GM12878 (cell line): ENCODE measurements around the gene PRRC2A. TPM values are rescaled to one million over a fixed set of nuclear protein-coding genes. Genes with fewer than 3 reads are reported as not detected.

ENCODE experiments used
- ATAC-seq: fragments of 200-7000 bp; cut with Tn5 transposase; 3 replicates; pipeline ENCODE4 v1.9.1; 2020; ENCODE audit warnings: mild to moderate bottlenecking, moderate library complexity
- BruUV-seq: library from RNA; stranded (reverse); fragments of 400-500 nt; replicated peaks from 2 replicates; lab custom pipeline; 2021; lab: Mats Ljungman, UMichigan
- CTCF ChIA-PET: fragments of 300-600 bp; sonication (Branson Sonifier 250); formaldehyde crosslinking; extraction: SDS; loops from one replicate; lab custom pipeline; 2021; ENCODE audit warnings: inconsistent platforms; lab: Yijun Ruan, JAX
- POLR2A ChIA-PET: fragments of 350-600 bp; formaldehyde crosslinking; extraction: SDS; loops from one replicate; lab custom pipeline; 2021; ENCODE audit warnings: inconsistent platforms; lab: Charles Lee
- RAD21 ChIA-PET: fragments of 300-600 bp; sonication (Branson Sonifier 250); formaldehyde crosslinking; loops from one replicate; lab custom pipeline; 2023; ENCODE audit warnings: antibody characterized with exemption; ENCODE audit not compliant: unreplicated experiment; lab: Charles Lee
- SMC1A ChIA-PET: fragments of 300-600 bp; sonication (Branson Sonifier 250); formaldehyde crosslinking; loops from one replicate; lab custom pipeline; 2023; ENCODE audit not compliant: unreplicated experiment, uncharacterized antibody; lab: Charles Lee
- DNase-seq: peaks from one replicate; pipeline ENCODE4 v3.0.0-alpha.2; 2011; ENCODE audit warnings: low read depth, low spot score
- FAIRE-seq: peaks from 3 replicates; lab custom pipeline; 2011; peaks lifted over from hg19 to GRCh38; lab: Jason Lieb, UNC
- H2AFZ ChIP-seq: 2 replicates; pipeline ENCODE4 v1.6.0; 2011; ENCODE audit warnings: low read depth, low read length, control low read depth; ENCODE audit not compliant: control insufficient read depth
- H3K27ac ChIP-seq: 2 replicates; pipeline ENCODE4 v1.5.1; 2011; ENCODE audit warnings: control low read depth; ENCODE audit not compliant: control insufficient read depth, insufficient read depth
- H3K27me3 ChIP-seq, 2 experiments: replicated peaks in 1 of 2; 2 replicates each; pipeline versions ENCODE4 v1.6.0 to v1.6.1; 2011; ENCODE audit warnings: low read length in 1 of 2; ENCODE audit not compliant: control insufficient read depth in 2 of 2, insufficient read depth in 2 of 2
- H3K36me3 ChIP-seq, 2 experiments: 2 replicates each; pipeline ENCODE4 v1.5.1; 2011; ENCODE audit warnings: low read length in 1 of 2; ENCODE audit not compliant: control insufficient read depth in 2 of 2, insufficient read depth in 2 of 2
- H3K4me1 ChIP-seq: 2 replicates; pipeline ENCODE4 v1.6.1; 2011; ENCODE audit warnings: mild to moderate bottlenecking, low read length, moderate library complexity, mixed read lengths; ENCODE audit not compliant: control insufficient read depth, insufficient read depth
- H3K4me2 ChIP-seq: 2 replicates; pipeline ENCODE4 v1.6.0; 2011; ENCODE audit warnings: control low read depth; ENCODE audit not compliant: control insufficient read depth, insufficient read depth
- H3K4me3 ChIP-seq: fragments of 200-600 bp; sonication (generic); 2 replicates; pipeline ENCODE4 v1.5.1; 2016
- H3K79me2 ChIP-seq: 2 replicates; pipeline ENCODE4 v1.6.0; 2011; ENCODE audit warnings: low read length; ENCODE audit not compliant: control insufficient read depth, insufficient read depth
- H3K9ac ChIP-seq: 2 replicates; pipeline ENCODE4 v1.8.0; 2011; ENCODE audit warnings: low read length, control low read depth, mixed read lengths; ENCODE audit not compliant: control insufficient read depth, insufficient read depth
- H3K9me3 ChIP-seq: replicated peaks from 3 replicates; pipeline ENCODE4 v1.5.1; 2011; ENCODE audit warnings: mild to moderate bottlenecking, low read length; ENCODE audit not compliant: control insufficient read depth, insufficient read depth
- H4K20me1 ChIP-seq: 2 replicates; pipeline ENCODE4 v1.6.0; 2011; ENCODE audit not compliant: control insufficient read depth, insufficient read depth
- BCL11A ChIP-seq: IDR thresholded peaks from 2 replicates; pipeline ENCODE4 v1.6.1; 2011; ENCODE audit warnings: low read depth, low read length
- CEBPB ChIP-seq, 2 experiments: fragments of 150-350 bp in 1 of 2; IDR thresholded peaks; 2 replicates each; pipeline ENCODE4 v1.6.1; 2012 to 2014; ENCODE audit warnings: low read depth in 2 of 2, low read length in 2 of 2, borderline replicate concordance in 1 of 2, inconsistent platforms in 1 of 2
- KLF5 ChIP-seq: fragments of 450-650 bp; IDR thresholded peaks from 2 replicates; pipeline ENCODE4 v1.6.1; 2014; ENCODE audit warnings: mild to moderate bottlenecking; ENCODE audit not compliant: partially characterized antibody
- POLR2AphosphoS2 ChIP-seq: IDR thresholded peaks from 2 replicates; pipeline ENCODE4 v1.6.1; 2011; ENCODE audit warnings: low read depth, mild to moderate bottlenecking, low read length, improper control_type of control experiment, moderate library complexity
- SMARCA5 ChIP-seq: fragments of 450-650 bp; IDR thresholded peaks from 2 replicates; pipeline ENCODE4 v1.6.1; 2017; ENCODE audit warnings: mild to moderate bottlenecking
- SPI1 ChIP-seq: IDR thresholded peaks from 2 replicates; pipeline ENCODE4 v1.6.1; 2011; ENCODE audit warnings: low read depth, mild to moderate bottlenecking, low read length, moderate library complexity, borderline replicate concordance; ENCODE audit not compliant: insufficient read depth
- TCF12 ChIP-seq: IDR thresholded peaks from 2 replicates; pipeline ENCODE4 v1.6.1; 2011; ENCODE audit warnings: low read depth, mild to moderate bottlenecking, low read length
- WRNIP1 ChIP-seq: IDR thresholded peaks from 2 replicates; pipeline ENCODE4 v1.6.1; 2011; ENCODE audit warnings: low read depth, low read length, improper control_type of control experiment, borderline replicate concordance
- ZSCAN29 ChIP-seq: fragments of 450-650 bp; IDR thresholded peaks from 2 replicates; pipeline ENCODE4 v1.6.1; 2017; ENCODE audit warnings: mild to moderate bottlenecking, moderate library complexity
- WGBS: methylation state at CpG from one replicate; pipeline ENCODE4 v1.1.6; 2016; ENCODE audit warnings: low lambda C conversion rate; ENCODE audit not compliant: insufficient replicate concordance, insufficient coverage; ENCODE audit errors: missing lambda C conversion rate; 5-methylcytosine and 5-hydroxymethylcytosine counted together
- in situ Hi-C: fragments of 300-500 bp; cut with MboI; formaldehyde crosslinking; loops from 9 replicates; pipeline ENCODE4 v1.14.3; 2018; ENCODE audit warnings: mixed read lengths
- intact Hi-C: fragments of 100-400 bp; cut with micrococcal nuclease; formaldehyde crosslinking; loops from one replicate; pipeline ENCODE4 v1.14.2; 2022; ENCODE audit not compliant: unreplicated experiment
- polyA plus RNA-seq, 11 experiments: library from polyadenylated mRNA; depleted of rRNA in 4 of 11; unstranded in 6 of 11; stranded (reverse) in 5 of 11; fragments of >200 nt; fragmentation: Nextera tagmentation in 4 of 11; fragmentation: Illumina TruSeq in 1 of 11; extraction: Ambion mirVana in 4 of 11; extraction: Trizol in 1 of 11; gene quantifications; 1 replicate in 1 of 11; 2 replicates in 10 of 11; pipeline versions ENCODE4 v1.2.1 to v1.2.3, GENCODE V29; 2011 to 2016; ENCODE audit warnings: inconsistent platforms in 2 of 11, missing spikeins in 2 of 11, low read depth in 1 of 11
- total RNA-seq, 4 experiments: library from RNA; depleted of rRNA in 3 of 4; stranded (reverse); fragments of >200 nt in 3 of 4; fragmentation: Illumina TruSeq in 1 of 4; extraction: Trizol in 1 of 4; gene quantifications; 2 replicates each; pipeline versions ENCODE4 v1.2.1 to v1.2.3, GENCODE V29; 2013 to 2021
- TF ChIP-seq, protein P1 (sequence below): IDR thresholded peaks from 2 replicates; pipeline ENCODE4 v1.6.1; 2012; ENCODE audit warnings: improper control_type of control experiment, low read depth, low read length; ENCODE audit not compliant: insufficient replicate concordance
- TF ChIP-seq, protein P2 (sequence below): fragments of 150-350 bp; IDR thresholded peaks from 2 replicates; pipeline ENCODE4 v1.6.1; 2014; ENCODE audit warnings: mild to moderate bottlenecking, low read depth, low read length
- TF ChIP-seq, protein P3 (sequence below): fragments of 450-650 bp; formaldehyde crosslinking; IDR thresholded peaks from 2 replicates; pipeline ENCODE4 v1.4.0; 2020; ENCODE audit warnings: mild to moderate bottlenecking, moderate library complexity

Gene PRRC2A
- total and polyA plus RNA-seq, 10 of the 15 experiments (the other 5 are each of a cell fraction or from before 2014, with no cell fraction given): 0.40 to 244 (median 61.3) TPM

DNA sequence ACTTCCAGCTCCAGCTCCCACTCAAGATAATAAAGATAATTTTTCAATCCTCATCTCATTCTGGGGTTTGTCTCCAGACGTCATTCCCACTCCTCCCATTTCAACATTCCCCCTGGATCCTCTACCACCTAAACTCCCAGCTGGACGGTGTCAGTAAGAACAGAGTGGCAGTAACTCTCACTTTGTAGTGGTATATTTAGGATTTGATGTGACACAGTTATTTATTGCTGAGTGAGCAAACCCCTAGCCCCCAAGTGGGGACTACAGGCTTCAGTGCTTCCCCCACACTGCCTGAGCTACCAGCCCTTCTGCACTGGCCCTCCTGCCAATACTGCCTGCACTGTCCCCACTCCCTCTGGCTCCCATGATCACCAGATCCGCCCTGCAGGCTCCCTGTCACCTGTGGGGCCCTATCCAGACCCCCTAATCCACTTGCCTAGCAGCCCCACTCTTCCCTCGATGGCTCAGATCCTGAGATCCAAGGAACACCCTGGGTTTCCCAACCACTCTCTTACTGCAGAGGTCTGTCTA is 37.7 kb downstream of the PRRC2A start:
- WGBS: 81% methylated on average over 4 of the region's 4 CpGs

More for the DNA sequence above, 37.7 kb downstream of the PRRC2A start:
- H3K27me3 ChIP-seq: no peaks in the 10 kb centered on the region
- H3K79me2 ChIP-seq: peaks cover 48% of the 10 kb centered on the region
- in situ Hi-C loops (no loop called here), intact Hi-C loops (no loop called here)
- peak overlapping the region; percentile 95 for H3K9ac ChIP-seq
- FAIRE-seq (no peak), ATAC-seq (no peak), DNase-seq (no peak)
- H3K4me1 ChIP-seq: peaks cover 33% of the 10 kb centered on the region
- no peaks in the 10 kb centered on the region for H4K20me1 ChIP-seq
- ChIA-PET CTCF (interaction anchor here (0.7 to 1.8 kb wide), 2 partner anchors 107 to 225 kb away, joined by 3 to 5 read pairs; no protein-coding TSS in a partner anchor), POLR2A (interaction anchor here (0.7 to 1.4 kb wide), 3 partner anchors 8 to 80 kb away, joined by 3 to 4 read pairs (median 3); partner anchors contain the start of gene LY6G5B), SMC1A (interaction anchor here (0.6 to 1.0 kb wide), 2 partner anchors 161 to 172 kb away, joined by 3 read pairs; no protein-coding TSS in a partner anchor), RAD21 (interaction anchor here (1.2 kb wide), 1 partner anchor 81 kb away, joined by 3 read pairs; the partner anchor contains the start of gene MSH5)
- no peak overlapping the region for H3K27ac ChIP-seq
- BruUV-seq: no TSS peak
- peak overlapping the region; percentile 79; the same call in 1 of the 2 replicates for H3K4me3 ChIP-seq
- no peak overlapping the region for H2AFZ ChIP-seq
- H3K4me2 ChIP-seq: peak overlapping the region; percentile 99
- TF ChIP-seq TCF12: no peak
- no peak for TF ChIP-seq ZSCAN29
- TF ChIP-seq, protein P1, sequence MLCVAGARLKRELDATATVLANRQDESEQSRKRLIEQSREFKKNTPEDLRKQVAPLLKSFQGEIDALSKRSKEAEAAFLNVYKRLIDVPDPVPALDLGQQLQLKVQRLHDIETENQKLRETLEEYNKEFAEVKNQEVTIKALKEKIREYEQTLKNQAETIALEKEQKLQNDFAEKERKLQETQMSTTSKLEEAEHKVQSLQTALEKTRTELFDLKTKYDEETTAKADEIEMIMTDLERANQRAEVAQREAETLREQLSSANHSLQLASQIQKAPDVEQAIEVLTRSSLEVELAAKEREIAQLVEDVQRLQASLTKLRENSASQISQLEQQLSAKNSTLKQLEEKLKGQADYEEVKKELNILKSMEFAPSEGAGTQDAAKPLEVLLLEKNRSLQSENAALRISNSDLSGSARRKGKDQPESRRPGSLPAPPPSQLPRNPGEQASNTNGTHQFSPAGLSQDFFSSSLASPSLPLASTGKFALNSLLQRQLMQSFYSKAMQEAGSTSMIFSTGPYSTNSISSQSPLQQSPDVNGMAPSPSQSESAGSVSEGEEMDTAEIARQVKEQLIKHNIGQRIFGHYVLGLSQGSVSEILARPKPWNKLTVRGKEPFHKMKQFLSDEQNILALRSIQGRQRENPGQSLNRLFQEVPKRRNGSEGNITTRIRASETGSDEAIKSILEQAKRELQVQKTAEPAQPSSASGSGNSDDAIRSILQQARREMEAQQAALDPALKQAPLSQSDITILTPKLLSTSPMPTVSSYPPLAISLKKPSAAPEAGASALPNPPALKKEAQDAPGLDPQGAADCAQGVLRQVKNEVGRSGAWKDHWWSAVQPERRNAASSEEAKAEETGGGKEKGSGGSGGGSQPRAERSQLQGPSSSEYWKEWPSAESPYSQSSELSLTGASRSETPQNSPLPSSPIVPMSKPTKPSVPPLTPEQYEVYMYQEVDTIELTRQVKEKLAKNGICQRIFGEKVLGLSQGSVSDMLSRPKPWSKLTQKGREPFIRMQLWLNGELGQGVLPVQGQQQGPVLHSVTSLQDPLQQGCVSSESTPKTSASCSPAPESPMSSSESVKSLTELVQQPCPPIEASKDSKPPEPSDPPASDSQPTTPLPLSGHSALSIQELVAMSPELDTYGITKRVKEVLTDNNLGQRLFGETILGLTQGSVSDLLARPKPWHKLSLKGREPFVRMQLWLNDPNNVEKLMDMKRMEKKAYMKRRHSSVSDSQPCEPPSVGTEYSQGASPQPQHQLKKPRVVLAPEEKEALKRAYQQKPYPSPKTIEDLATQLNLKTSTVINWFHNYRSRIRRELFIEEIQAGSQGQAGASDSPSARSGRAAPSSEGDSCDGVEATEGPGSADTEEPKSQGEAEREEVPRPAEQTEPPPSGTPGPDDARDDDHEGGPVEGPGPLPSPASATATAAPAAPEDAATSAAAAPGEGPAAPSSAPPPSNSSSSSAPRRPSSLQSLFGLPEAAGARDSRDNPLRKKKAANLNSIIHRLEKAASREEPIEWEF: no peak
- TF ChIP-seq CEBPB (IDR thresholded peaks at IDR 0.05; ENCODE audit: borderline replicate concordance in 1 of 2, low read depth in 2 of 2, low read length in 2 of 2): no peak
- TF ChIP-seq SPI1: no peak
- TF ChIP-seq, protein P2, sequence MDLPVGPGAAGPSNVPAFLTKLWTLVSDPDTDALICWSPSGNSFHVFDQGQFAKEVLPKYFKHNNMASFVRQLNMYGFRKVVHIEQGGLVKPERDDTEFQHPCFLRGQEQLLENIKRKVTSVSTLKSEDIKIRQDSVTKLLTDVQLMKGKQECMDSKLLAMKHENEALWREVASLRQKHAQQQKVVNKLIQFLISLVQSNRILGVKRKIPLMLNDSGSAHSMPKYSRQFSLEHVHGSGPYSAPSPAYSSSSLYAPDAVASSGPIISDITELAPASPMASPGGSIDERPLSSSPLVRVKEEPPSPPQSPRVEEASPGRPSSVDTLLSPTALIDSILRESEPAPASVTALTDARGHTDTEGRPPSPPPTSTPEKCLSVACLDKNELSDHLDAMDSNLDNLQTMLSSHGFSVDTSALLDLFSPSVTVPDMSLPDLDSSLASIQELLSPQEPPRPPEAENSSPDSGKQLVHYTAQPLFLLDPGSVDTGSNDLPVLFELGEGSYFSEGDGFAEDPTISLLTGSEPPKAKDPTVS: no peak
- TF ChIP-seq BCL11A: no peak
- TF ChIP-seq SMARCA5: no peak
- TF ChIP-seq KLF5: no peak
- TF ChIP-seq, protein P3, sequence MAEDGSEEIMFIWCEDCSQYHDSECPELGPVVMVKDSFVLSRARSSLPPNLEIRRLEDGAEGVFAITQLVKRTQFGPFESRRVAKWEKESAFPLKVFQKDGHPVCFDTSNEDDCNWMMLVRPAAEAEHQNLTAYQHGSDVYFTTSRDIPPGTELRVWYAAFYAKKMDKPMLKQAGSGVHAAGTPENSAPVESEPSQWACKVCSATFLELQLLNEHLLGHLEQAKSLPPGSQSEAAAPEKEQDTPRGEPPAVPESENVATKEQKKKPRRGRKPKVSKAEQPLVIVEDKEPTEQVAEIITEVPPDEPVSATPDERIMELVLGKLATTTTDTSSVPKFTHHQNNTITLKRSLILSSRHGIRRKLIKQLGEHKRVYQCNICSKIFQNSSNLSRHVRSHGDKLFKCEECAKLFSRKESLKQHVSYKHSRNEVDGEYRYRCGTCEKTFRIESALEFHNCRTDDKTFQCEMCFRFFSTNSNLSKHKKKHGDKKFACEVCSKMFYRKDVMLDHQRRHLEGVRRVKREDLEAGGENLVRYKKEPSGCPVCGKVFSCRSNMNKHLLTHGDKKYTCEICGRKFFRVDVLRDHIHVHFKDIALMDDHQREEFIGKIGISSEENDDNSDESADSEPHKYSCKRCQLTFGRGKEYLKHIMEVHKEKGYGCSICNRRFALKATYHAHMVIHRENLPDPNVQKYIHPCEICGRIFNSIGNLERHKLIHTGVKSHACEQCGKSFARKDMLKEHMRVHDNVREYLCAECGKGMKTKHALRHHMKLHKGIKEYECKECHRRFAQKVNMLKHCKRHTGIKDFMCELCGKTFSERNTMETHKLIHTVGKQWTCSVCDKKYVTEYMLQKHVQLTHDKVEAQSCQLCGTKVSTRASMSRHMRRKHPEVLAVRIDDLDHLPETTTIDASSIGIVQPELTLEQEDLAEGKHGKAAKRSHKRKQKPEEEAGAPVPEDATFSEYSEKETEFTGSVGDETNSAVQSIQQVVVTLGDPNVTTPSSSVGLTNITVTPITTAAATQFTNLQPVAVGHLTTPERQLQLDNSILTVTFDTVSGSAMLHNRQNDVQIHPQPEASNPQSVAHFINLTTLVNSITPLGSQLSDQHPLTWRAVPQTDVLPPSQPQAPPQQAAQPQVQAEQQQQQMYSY (CRISPR knock-in tag): no peak
- no peak for TF ChIP-seq WRNIP1
- TF ChIP-seq POLR2AphosphoS2: no peak
- H3K36me3 ChIP-seq: peaks cover 0 to 6% of the 10 kb centered on the region in 2 experiments; a peak in 3 of 4 replicates
- H3K9me3 ChIP-seq: no peaks in the 10 kb centered on the region; the same call in 2 of the 3 replicates
